Prostate gland (tissue), 2 donors: ENCODE measurements around the gene MYH9. TPM values are rescaled to one million over a fixed set of nuclear protein-coding genes. Genes with fewer than 3 reads are reported as not detected.

ENCODE experiments used
- DNase-seq: peaks from one replicate; pipeline ENCODE4 v3.0.0-alpha.2; 2019; ENCODE audit warnings: low spot score
- H3K27ac ChIP-seq, 2 donors: fragments of 200-600 bp; sonication (generic); 2 replicates each; pipeline ENCODE4 v1.5.1; 2017 to 2019
- H3K27me3 ChIP-seq: fragments of 200-600 bp; sonication (generic); replicated peaks from 2 replicates; pipeline ENCODE4 v1.5.1; 2019; ENCODE audit not compliant: insufficient read depth
- H3K36me3 ChIP-seq, 2 donors: fragments of 200-600 bp; sonication (generic); 1 replicate in 1 of 2; 2 replicates in 1 of 2; pipeline versions ENCODE4 v1.5.1 to v1.8.1; 2017 to 2019
- H3K4me1 ChIP-seq: fragments of 200-600 bp; sonication (generic); replicated peaks from 2 replicates; pipeline ENCODE4 v1.5.1; 2019
- H3K4me3 ChIP-seq, 2 donors: fragments of 200-600 bp; sonication (generic); 2 replicates each; pipeline ENCODE4 v1.5.1; 2017 to 2019
- H3K9me3 ChIP-seq: fragments of 200-600 bp; sonication (generic); 2 replicates; pipeline ENCODE4 v1.5.1; 2017
- CTCF ChIP-seq, 4 experiments: fragments of 200-600 bp in 2 of 4; fragments of 450-650 bp in 2 of 4; sonication (generic) in 2 of 4; IDR thresholded peaks; 1 replicate in 3 of 4; 2 replicates in 1 of 4; pipeline ENCODE4 v1.5.1; 2016 to 2019; ENCODE audit warnings: antibody characterized with exemption in 4 of 4, mild to moderate bottlenecking in 2 of 4, moderate library complexity in 2 of 4
- POLR2A ChIP-seq: fragments of 450-650 bp; IDR thresholded peaks from one replicate; pipeline ENCODE4 v1.6.1; 2016; ENCODE audit warnings: antibody characterized with exemption, mild to moderate bottlenecking
- POLR2AphosphoS5 ChIP-seq: sonication (generic); formaldehyde crosslinking; IDR thresholded peaks from one replicate; pipeline ENCODE4 v1.6.1; 2017; ENCODE audit warnings: antibody characterized with exemption
- WGBS: methylation state at CpG from one replicate; pipeline ENCODE4 v1.1.5; 2018; 5-methylcytosine and 5-hydroxymethylcytosine counted together
- intact Hi-C: fragments of 100-400 bp; cut with DNase I; formaldehyde crosslinking; loops from one replicate; pipeline ENCODE4 v1.14.2; 2022
- total RNA-seq, 2 donors: library from RNA; depleted of rRNA; stranded (reverse); fragments of >200 nt; gene quantifications; one replicate each; pipeline ENCODE4 v1.1.0, GENCODE V29; 2016

MYH9 gene
- total RNA-seq, 2 donors from 2014 or later = 295 to 329 TPM

- Histone ChIP-seq H3K4me3 (no peak overlapping the region), H3K4me1 (peaks cover 23% of the 10 kb centered on the region), H3K9me3 (no peaks in the 10 kb centered on the region), H3K27me3 (no peaks in the 10 kb centered on the region), H3K36me3 (no peaks in the 10 kb centered on the region), H3K27ac (peak overlapping the region; percentile 50 to 96)
- WGBS = 68% methylated on average over 5 of the region's 5 CpGs
- DNase-seq = no peak
- intact Hi-C loops = no loop called here
- TF ChIP-seq POLR2AphosphoS5 (no peak), POLR2A (no peak), CTCF (IDR thresholded peaks at IDR 0.05) (no peak)
Observed at GRCh38 chr22:36347094-36347493, 40.7 kb downstream of the MYH9 start.

GRCh38 chr22:36344106-36344827 lies 43.5 kb downstream of the MYH9 start:
- H3K36me3 ChIP-seq = peaks cover 4 to 5% of the 10 kb centered on the region in 2 donors
- H3K9me3 ChIP-seq = no peaks in the 10 kb centered on the region
- H3K27ac ChIP-seq = peak overlapping the region; percentile 85 to 96
- 54% methylated on average over 23 of the region's 23 CpGs for WGBS
- no peaks in the 10 kb centered on the region for H3K27me3 ChIP-seq
- no peak for DNase-seq
- no peak overlapping the region for H3K4me3 ChIP-seq
- intact Hi-C loops = no loop called here
- H3K4me1 ChIP-seq = peaks cover 8% of the 10 kb centered on the region
- no peak for TF ChIP-seq POLR2AphosphoS5
- no peak for TF ChIP-seq POLR2A
- no peak for TF ChIP-seq CTCF (IDR thresholded peaks at IDR 0.05)

GRCh38 chr22:36343720-36344105 lies 44.1 kb downstream of the MYH9 start:
- Histone ChIP-seq H3K9me3 (no peaks in the 10 kb centered on the region), H3K27me3 (no peaks in the 10 kb centered on the region), H3K4me3 (no peak overlapping the region), H3K36me3 (peaks cover 4 to 5% of the 10 kb centered on the region in 2 donors), H3K27ac (peak overlapping the region; percentile 85 to 96), H3K4me1 (peaks cover 13% of the 10 kb centered on the region)
- peak; percentile 76 for DNase-seq
- WGBS = 30% methylated on average over 9 of the region's 9 CpGs
- no peak for TF ChIP-seq POLR2A
- TF ChIP-seq CTCF (IDR thresholded peaks at IDR 0.05) = no peak
- TF ChIP-seq POLR2AphosphoS5 = peak; percentile 86
- intact Hi-C loops = no loop called here

GRCh38 chr22:36343070-36343719 lies 44.6 kb downstream of the MYH9 start:
- H3K4me1 ChIP-seq = peaks cover 13% of the 10 kb centered on the region

More at GRCh38 chr22:36343070-36343719, 44.6 kb downstream of the MYH9 start:
- 59% methylated on average over 5 of the region's 5 CpGs for WGBS
- peak overlapping the region; percentile 85 to 96 for H3K27ac ChIP-seq
- H3K27me3 ChIP-seq = no peaks in the 10 kb centered on the region
- no peak overlapping the region for H3K4me3 ChIP-seq
- TF ChIP-seq CTCF (IDR thresholded peaks at IDR 0.05) (no peak), POLR2A (no peak), POLR2AphosphoS5 (no peak)
- H3K9me3 ChIP-seq = no peaks in the 10 kb centered on the region
- peaks cover 4 to 5% of the 10 kb centered on the region in 2 donors for H3K36me3 ChIP-seq
- intact Hi-C loops = no loop called here
- no peak for DNase-seq
